GM13976 (cell line): ENCODE data around the gene HIVEP2.

Experiments used
- DNase-seq: peaks from one replicate; pipeline ENCODE4 v3.0.0; 2012; ENCODE audit warnings: low spot score
- in situ Hi-C: fragments of 300-500 bp; cut with MboI; formaldehyde crosslinking; loops from one replicate; pipeline ENCODE4 v1.12.0; 2022; ENCODE audit warnings: low sequenced_read_pairs, mixed read lengths, inconsistent platforms; ENCODE audit not compliant: unreplicated experiment
- TF ChIP-seq, protein P1 (sequence below): IDR thresholded peaks from 2 replicates; pipeline ENCODE4 v1.5.1; 2012; ENCODE audit warnings: borderline replicate concordance, mild to moderate bottlenecking; ENCODE audit not compliant: insufficient read depth; ENCODE audit errors: extremely low read depth, missing control alignments, control extremely low read depth

HIVEP2 gene

DNA sequence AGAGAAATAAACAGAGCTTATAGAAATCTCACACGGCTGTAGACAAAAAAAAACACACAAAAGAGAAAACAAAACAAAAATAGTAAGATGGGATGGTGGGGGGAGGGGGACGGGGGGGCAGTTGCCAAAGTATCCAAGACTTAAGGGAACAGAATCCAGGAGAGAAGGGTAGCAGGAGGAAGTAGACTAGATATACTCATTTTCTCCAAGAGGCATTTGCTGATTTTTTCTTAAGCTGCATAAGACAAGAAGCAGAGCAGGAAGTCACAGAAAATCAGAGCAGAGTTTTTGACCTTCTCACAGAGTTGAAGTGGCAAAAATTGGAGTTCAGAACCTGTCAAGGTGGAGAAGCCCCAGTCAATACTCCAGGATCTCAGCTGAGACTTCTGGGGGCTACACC, 237.7 kb downstream of the HIVEP2 start:
- no peak for DNase-seq
- TF ChIP-seq, protein P1, sequence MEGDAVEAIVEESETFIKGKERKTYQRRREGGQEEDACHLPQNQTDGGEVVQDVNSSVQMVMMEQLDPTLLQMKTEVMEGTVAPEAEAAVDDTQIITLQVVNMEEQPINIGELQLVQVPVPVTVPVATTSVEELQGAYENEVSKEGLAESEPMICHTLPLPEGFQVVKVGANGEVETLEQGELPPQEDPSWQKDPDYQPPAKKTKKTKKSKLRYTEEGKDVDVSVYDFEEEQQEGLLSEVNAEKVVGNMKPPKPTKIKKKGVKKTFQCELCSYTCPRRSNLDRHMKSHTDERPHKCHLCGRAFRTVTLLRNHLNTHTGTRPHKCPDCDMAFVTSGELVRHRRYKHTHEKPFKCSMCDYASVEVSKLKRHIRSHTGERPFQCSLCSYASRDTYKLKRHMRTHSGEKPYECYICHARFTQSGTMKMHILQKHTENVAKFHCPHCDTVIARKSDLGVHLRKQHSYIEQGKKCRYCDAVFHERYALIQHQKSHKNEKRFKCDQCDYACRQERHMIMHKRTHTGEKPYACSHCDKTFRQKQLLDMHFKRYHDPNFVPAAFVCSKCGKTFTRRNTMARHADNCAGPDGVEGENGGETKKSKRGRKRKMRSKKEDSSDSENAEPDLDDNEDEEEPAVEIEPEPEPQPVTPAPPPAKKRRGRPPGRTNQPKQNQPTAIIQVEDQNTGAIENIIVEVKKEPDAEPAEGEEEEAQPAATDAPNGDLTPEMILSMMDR: no peak
- in situ Hi-C loops: no loop called here

DNA sequence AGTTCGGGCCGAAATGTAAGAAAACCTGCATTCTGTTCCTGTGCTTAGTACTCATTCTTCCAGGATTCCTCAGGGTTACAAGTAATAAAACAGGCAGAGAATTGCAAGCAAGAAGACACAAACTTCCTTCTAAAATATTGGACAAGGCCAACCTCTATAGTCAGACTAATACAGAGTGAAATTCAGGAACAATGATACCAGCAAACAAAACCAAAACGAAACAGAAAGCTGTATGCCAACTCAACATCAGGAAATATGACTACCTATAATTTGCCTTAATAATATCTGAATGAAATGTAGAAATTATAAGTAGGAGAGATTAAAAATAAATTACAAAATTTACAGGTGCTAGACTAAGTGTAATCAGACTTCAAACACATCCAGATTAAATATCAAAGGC, 238.8 kb downstream of the HIVEP2 start:
- in situ Hi-C loops: no loop called here
- DNase-seq: no peak

DNA sequence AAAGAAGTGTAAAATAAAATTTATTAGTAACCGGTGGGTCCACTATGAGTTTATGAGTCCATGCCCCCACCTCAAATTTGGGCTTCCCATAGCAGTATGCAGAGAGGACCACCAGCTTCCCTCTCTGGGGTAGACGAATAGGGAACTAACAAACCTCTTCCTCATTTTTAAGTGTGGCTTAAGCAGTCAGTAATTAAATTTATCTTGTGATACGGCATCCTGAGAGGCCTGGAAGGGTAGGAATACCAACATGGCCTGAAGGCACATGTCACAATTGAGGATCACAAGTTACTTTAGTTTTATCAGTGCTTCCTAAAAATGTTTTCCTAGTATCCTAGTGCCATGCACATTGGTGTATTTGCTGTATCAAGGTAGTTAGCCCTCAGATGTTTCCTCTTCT, 239.9 kb downstream of the HIVEP2 start:
- no peak for DNase-seq
- TF ChIP-seq, protein P1: no peak
- in situ Hi-C loops: no loop called here

More for the DNA sequence above, 238.8 kb downstream of the HIVEP2 start:
- TF ChIP-seq, protein P1: no peak

DNA sequence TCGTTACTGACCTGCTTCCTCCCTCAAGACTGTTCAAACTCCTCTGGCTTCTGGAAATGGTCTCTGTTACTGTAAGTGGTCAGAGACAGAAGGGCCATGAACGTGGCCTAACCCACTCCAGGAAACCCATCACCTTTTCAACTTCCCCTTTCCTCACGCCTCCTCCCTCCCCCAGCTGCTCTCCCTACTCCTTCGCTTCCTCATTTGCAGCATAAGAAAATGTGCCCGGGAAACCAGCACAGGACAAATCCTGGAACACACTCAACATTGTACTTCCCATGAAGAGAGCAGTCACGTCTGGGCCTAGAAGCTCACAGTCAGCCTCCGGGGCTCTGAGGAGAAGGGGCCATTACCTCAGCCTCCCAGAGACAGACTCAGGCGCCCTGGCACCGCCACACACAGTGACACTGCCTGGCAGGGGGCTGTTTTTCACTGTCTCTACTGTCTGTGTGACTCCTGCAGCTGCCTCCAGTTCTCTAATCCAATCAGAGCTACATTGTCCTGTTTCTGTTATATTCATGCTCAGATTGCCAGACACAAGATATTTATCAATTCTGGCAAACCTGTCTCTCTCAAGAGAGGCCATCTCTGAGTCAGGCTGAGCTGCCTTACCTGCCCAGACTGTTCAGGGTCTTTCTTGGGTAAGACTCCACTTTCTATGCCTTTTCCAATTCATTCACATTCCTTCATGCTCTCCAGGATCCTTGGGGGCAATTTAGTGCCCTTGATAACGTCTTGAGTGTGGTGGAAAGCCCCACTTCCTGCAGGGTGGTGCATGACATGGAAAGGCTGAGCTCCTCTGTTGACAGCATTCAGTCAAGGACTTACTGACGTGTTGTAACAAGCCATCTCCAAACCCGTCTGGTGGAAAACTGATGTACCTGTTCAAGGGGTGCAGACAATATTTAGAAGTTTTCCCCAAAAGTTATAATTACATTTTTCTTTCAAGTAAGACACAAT, 242.2 kb downstream of the HIVEP2 start:
- peak; percentile 22 for DNase-seq
- TF ChIP-seq, protein P1: no peak
- in situ Hi-C loops: no loop called here
